ENCODE data around the gene B3GALT6. TPM values are rescaled to one million over a fixed set of nuclear protein-coding genes. Genes with fewer than 3 reads are reported as not detected.

Gene B3GALT6
- total RNA-seq, 1 donor from 2014 or later = 15.8 TPM

DNA sequence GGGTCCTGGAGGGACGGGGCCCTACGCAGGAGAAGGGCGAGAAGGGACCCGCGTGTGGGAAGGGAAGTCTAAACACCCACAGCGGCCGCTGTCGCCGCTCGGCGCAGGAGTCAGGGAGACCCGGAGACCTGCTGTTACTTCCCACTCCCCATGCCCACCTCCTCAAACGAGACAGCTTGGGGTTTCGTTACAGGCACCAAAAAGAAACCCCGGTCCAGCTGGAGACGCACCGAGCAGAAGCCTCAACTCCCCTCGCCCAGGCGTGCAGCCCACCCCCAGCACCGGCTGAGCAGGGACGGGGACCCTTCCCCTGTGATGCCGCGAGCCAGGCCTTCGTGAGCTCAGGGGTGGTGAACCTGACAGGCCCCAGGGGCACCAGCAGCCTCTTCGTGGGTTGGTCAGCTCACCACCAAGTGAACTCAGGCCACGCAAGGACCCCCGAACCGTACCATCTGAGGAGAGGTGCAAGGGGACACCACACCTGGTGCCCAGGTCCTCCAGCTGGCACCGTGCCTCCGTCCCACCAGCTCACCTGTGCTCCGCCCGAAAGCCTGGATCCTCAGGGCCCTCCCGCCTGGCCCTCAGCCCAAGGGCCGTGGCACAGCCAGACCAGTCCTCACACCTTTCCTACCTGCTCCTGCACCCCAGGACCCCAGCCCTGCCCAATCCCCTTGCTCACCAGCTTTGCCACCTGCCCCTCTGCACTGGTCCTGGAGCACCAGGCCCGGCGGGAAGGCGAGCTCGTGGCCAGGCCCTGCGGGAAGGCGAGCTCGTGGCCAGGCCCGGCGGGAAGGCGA lies 5.3 kb upstream of the B3GALT6 start:
- Mint-ChIP-seq H3K27me3 (ENCODE audit: insufficient read depth, low read depth) (peaks cover 8% of the 10 kb centered on the region), H3K4me1 (peaks cover 14% of the 10 kb centered on the region), H3K27ac (no peak overlapping the region), H3K36me3 (peaks cover 18% of the 10 kb centered on the region), H3K4me3 (no peak overlapping the region), H3K9me3 (no peaks in the 10 kb centered on the region)
- peaks cover 5% of the 10 kb centered on the region for H3F3A ChIP-seq (ENCODE audit: low read depth)
- H4K20me1 ChIP-seq (ENCODE audit: low read depth) = peaks cover 15% of the 10 kb centered on the region
- H3K27ac ChIP-seq = no peak overlapping the region
- H3K4me3 ChIP-seq = no peak overlapping the region
- no peaks in the 10 kb centered on the region for H3K36me3 ChIP-seq
- DNase-seq (ENCODE audit: low spot score) = no peak
- peaks cover 27% of the 10 kb centered on the region for H3K79me2 ChIP-seq (ENCODE audit: low read depth)
- H3K9ac ChIP-seq = no peak overlapping the region
- H3K4me2 ChIP-seq = no peak overlapping the region
- no peaks in the 10 kb centered on the region for H3K27me3 ChIP-seq
- H2AFZ ChIP-seq (replicated peaks) = no peak overlapping the region
- H3K4me1 ChIP-seq = peaks cover 6% of the 10 kb centered on the region
- TF ChIP-seq EZH2phosphoT487 (IDR thresholded peaks at IDR 0.05) (no peak), EZH2 (IDR thresholded peaks at IDR 0.05) (no peak)
- TF ChIP-seq, protein P1, sequence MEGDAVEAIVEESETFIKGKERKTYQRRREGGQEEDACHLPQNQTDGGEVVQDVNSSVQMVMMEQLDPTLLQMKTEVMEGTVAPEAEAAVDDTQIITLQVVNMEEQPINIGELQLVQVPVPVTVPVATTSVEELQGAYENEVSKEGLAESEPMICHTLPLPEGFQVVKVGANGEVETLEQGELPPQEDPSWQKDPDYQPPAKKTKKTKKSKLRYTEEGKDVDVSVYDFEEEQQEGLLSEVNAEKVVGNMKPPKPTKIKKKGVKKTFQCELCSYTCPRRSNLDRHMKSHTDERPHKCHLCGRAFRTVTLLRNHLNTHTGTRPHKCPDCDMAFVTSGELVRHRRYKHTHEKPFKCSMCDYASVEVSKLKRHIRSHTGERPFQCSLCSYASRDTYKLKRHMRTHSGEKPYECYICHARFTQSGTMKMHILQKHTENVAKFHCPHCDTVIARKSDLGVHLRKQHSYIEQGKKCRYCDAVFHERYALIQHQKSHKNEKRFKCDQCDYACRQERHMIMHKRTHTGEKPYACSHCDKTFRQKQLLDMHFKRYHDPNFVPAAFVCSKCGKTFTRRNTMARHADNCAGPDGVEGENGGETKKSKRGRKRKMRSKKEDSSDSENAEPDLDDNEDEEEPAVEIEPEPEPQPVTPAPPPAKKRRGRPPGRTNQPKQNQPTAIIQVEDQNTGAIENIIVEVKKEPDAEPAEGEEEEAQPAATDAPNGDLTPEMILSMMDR (IDR thresholded peaks at IDR 0.05) = no peak
- no peaks in the 10 kb centered on the region for H3K9me3 ChIP-seq (ENCODE audit: low read depth)

DNA sequence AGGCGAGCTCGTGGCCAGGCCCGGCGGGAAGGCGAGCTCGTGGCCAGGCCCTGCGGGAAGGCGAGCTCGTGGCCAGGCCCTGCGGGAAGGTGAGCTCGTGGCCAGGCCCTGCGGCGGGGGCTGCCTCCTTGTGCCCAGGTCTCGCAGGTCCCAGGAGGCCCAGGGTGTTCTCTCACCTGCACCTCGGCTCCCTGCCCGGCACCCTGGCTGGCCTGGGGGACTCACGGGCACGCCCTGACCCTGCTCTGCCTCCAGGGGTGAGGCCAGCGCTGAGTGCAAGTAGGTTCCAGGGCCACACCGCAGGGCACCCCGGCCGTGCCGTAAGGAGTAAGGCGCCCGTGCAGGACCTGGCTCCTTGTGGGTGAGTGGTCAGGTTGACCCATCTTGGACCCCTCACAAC lies 4.7 kb upstream of the B3GALT6 start:
- Mint-ChIP-seq H3K27me3 (ENCODE audit: insufficient read depth, low read depth) (peaks cover 8% of the 10 kb centered on the region), H3K4me3 (no peak overlapping the region), H3K36me3 (peaks cover 17% of the 10 kb centered on the region), H3K4me1 (peaks cover 14% of the 10 kb centered on the region), H3K9me3 (no peaks in the 10 kb centered on the region), H3K27ac (no peak overlapping the region)
- H3K27ac ChIP-seq = no peak overlapping the region
- TF ChIP-seq EZH2phosphoT487 (IDR thresholded peaks at IDR 0.05) (no peak), EZH2 (IDR thresholded peaks at IDR 0.05) (no peak)
- TF ChIP-seq, protein P1 (IDR thresholded peaks at IDR 0.05) = no peak
- no peaks in the 10 kb centered on the region for H3K27me3 ChIP-seq
- peaks cover 27% of the 10 kb centered on the region for H3K79me2 ChIP-seq (ENCODE audit: low read depth)
- peaks cover 15% of the 10 kb centered on the region for H4K20me1 ChIP-seq (ENCODE audit: low read depth)
- H3F3A ChIP-seq (ENCODE audit: low read depth) = peaks cover 5% of the 10 kb centered on the region
- DNase-seq (ENCODE audit: low spot score) = no peak
- no peaks in the 10 kb centered on the region for H3K36me3 ChIP-seq
- H3K9ac ChIP-seq = no peak overlapping the region
- H3K9me3 ChIP-seq (ENCODE audit: low read depth) = no peaks in the 10 kb centered on the region
- H2AFZ ChIP-seq (replicated peaks) = no peak overlapping the region
- H3K4me3 ChIP-seq = no peak overlapping the region
- H3K4me1 ChIP-seq = peaks cover 6% of the 10 kb centered on the region
- H3K4me2 ChIP-seq = no peak overlapping the region

DNA sequence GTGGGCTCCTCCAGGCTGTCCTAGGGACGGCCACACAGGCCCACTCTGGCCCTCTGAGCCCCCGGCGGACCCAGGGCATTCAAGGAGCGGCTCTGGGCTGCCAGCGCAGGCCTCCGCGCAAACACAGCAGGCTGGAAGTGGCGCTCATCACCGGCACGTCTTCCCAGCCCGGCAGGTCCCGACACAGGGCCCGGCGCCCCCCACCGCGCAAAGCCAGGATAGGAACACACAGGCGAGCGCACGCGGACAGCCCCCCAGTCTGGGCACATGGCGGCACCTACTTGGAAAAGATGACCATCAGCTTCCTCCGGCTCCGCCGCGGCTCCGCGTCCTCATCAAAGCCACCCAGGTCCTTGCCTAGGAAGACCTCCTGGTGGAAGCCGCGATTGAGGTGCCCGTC lies 3.9 kb upstream of the B3GALT6 start:
- TF ChIP-seq, protein P1 (IDR thresholded peaks at IDR 0.05) = no peak
- TF ChIP-seq EZH2phosphoT487 (IDR thresholded peaks at IDR 0.05) (no peak), EZH2 (IDR thresholded peaks at IDR 0.05) (no peak)
- Histone ChIP-seq H3K27me3 (no peaks in the 10 kb centered on the region), H3F3A (ENCODE audit: low read depth) (peaks cover 5% of the 10 kb centered on the region), H3K27ac (no peak overlapping the region), H3K9ac (no peak overlapping the region), H2AFZ (replicated peaks) (no peak overlapping the region), H3K4me3 (no peak overlapping the region), H3K4me1 (peaks cover 6% of the 10 kb centered on the region), H3K36me3 (no peaks in the 10 kb centered on the region), H3K4me2 (no peak overlapping the region), H4K20me1 (ENCODE audit: low read depth) (peaks cover 15% of the 10 kb centered on the region), H3K79me2 (ENCODE audit: low read depth) (peaks cover 35% of the 10 kb centered on the region), H3K9me3 (ENCODE audit: low read depth) (no peaks in the 10 kb centered on the region)
- H3K4me1 Mint-ChIP-seq = peaks cover 14% of the 10 kb centered on the region
- peaks cover 8% of the 10 kb centered on the region for H3K27me3 Mint-ChIP-seq (ENCODE audit: insufficient read depth, low read depth)
- no peak overlapping the region for H3K4me3 Mint-ChIP-seq
- no peaks in the 10 kb centered on the region for H3K9me3 Mint-ChIP-seq
- H3K27ac Mint-ChIP-seq = no peak overlapping the region
- H3K36me3 Mint-ChIP-seq = peaks cover 11% of the 10 kb centered on the region
- DNase-seq (ENCODE audit: low spot score) = no peak
